Measurements from ENCODE around the gene KLHL6.

DNA sequence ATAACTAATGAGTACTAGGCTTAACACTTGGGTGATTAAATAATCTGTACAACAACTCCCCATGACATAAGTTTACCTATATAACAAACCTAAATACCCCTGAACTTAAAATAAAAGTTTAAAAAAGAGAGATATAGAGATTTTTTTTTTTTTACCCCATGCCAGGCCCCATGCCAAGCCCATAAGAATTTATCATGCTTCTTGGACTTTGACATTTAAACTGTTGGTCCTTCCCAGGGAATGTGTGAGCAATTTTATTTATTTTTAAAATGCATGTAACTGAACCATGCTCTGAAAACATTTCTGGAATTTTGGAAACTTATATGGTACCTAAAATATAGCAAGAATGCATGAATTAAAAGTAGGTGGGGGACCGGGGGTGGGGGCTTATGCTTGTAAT lies 26.3 kb downstream of the KLHL6 start:
- TF ChIP-seq, protein P1, sequence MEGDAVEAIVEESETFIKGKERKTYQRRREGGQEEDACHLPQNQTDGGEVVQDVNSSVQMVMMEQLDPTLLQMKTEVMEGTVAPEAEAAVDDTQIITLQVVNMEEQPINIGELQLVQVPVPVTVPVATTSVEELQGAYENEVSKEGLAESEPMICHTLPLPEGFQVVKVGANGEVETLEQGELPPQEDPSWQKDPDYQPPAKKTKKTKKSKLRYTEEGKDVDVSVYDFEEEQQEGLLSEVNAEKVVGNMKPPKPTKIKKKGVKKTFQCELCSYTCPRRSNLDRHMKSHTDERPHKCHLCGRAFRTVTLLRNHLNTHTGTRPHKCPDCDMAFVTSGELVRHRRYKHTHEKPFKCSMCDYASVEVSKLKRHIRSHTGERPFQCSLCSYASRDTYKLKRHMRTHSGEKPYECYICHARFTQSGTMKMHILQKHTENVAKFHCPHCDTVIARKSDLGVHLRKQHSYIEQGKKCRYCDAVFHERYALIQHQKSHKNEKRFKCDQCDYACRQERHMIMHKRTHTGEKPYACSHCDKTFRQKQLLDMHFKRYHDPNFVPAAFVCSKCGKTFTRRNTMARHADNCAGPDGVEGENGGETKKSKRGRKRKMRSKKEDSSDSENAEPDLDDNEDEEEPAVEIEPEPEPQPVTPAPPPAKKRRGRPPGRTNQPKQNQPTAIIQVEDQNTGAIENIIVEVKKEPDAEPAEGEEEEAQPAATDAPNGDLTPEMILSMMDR (IDR thresholded peaks at IDR 0.05): no peak
- TF ChIP-seq POLR2A (IDR thresholded peaks at IDR 0.05) (no peak), EP300 (IDR thresholded peaks at IDR 0.05) (no peak)

Measured in tibial nerve (tissue), 4 donors.